GM12873 (cell line): Measurements from ENCODE around the gene OTUB1.

Experiments used
- TF ChIP-seq, protein P1 (sequence below): IDR thresholded peaks from 2 replicates; pipeline ENCODE4 v1.5.1; 2012; ENCODE audit warnings: low read depth, mild to moderate bottlenecking, moderate library complexity, low read length, control low read depth; ENCODE audit not compliant: insufficient read depth; ENCODE audit errors: missing control alignments

OTUB1 gene, protein sequence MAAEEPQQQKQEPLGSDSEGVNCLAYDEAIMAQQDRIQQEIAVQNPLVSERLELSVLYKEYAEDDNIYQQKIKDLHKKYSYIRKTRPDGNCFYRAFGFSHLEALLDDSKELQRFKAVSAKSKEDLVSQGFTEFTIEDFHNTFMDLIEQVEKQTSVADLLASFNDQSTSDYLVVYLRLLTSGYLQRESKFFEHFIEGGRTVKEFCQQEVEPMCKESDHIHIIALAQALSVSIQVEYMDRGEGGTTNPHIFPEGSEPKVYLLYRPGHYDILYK

DNA sequence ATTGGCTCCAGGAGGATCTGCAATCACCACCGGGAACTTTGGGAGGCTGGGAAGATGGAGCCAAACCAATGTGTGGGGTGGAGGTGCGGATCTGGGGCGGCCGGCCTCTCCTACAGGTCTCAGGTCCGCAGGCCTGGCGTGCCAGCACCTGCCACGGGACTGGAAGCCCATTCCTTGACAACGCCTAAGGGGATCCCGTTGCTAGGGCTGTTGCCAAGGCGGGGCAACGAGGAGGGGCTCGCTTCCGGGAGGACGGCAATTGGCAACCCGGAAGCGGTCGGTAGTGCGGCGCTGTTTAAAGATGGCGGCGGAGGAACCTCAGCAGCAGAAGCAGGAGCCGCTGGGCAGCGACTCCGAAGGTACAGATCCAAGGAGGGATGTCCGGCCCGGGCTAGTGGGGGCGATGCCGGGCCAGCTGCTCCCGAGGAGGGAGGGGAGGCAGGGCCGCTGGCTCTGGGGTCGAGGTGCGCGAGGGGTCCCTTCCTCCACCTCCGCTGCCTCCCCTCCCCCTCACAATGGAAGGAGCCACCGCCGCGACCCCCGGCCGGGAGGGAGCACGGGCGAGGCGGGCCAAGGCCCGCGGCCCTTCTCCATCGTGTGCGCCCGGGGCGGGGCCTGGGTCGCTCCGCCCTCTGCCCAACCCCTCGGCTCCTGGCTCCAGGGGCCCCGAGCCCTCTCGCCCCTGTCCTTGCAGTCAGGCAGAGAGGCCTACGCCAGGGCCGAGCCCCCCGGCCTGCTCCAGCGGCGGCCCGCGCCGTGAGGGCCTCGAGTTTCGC, at the start of gene OTUB1:
Gene OTUB1 (plus strand): TSS at position 283 of the 776 bp plus-strand sequence. CDS start 19 bp downstream, at position 302.
- TF ChIP-seq, protein P1, sequence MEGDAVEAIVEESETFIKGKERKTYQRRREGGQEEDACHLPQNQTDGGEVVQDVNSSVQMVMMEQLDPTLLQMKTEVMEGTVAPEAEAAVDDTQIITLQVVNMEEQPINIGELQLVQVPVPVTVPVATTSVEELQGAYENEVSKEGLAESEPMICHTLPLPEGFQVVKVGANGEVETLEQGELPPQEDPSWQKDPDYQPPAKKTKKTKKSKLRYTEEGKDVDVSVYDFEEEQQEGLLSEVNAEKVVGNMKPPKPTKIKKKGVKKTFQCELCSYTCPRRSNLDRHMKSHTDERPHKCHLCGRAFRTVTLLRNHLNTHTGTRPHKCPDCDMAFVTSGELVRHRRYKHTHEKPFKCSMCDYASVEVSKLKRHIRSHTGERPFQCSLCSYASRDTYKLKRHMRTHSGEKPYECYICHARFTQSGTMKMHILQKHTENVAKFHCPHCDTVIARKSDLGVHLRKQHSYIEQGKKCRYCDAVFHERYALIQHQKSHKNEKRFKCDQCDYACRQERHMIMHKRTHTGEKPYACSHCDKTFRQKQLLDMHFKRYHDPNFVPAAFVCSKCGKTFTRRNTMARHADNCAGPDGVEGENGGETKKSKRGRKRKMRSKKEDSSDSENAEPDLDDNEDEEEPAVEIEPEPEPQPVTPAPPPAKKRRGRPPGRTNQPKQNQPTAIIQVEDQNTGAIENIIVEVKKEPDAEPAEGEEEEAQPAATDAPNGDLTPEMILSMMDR, result no peak

- TF ChIP-seq, protein P1, result peak; percentile 7
Observed at GRCh38 chr11:63937713-63938478, 48.3 kb upstream of the OTUB1 start.

DNA sequence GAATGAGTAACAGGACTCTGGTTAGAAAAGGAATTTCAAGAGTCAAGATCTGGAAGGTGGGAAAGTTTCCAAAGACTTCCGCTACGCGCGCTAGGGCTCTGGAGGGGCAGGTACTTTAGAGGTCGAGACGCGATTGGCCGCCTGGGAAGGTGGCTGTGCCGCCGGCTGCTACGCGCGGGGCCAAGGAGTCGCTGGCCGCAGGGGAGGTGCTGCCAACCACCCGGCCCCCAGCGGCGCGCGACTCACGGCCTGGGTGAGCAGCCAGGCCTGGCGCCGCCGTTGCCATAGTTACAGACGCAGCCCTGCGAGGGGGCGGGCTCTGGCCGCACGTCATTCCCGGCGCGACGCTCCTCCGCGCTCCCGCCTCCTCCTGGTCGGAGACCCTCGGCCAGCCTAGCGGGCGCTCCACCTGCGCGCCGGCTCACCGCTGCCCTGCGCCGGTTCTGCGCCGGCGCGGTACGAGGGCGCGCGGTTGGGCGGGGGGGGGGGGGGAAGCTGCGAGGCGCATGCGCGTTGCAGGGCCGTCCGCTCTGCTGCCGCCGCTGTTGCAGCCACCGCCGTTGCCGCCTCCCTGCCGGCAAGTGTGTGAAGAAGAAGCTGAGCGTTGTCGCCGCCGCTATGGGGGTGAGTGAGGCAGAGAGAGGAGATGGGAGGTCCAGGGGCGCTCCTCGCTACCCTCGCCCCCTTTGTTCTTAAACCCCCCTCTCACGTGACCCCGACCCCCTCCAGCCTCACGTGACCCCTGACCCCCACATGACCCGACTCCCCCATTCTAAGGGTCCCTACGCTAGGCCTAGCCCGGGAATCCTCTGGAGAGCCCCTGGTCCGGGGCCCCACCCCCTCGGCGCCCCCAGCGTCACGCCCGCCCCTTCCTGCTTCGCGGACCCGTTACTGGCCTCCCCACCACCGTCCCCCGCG, 47.5 kb upstream of the OTUB1 start, which contains the start of gene NAA40:
Gene NAA40 (plus strand): TSS at position 524 of the 918 bp plus-strand sequence. CDS start 95 bp downstream, at position 619.
- TF ChIP-seq, protein P1, result peak; percentile 4

- TF ChIP-seq, protein P1, result no peak
Observed at GRCh38 chr11:63939397-63939891, 46.8 kb upstream of the OTUB1 start.

GRCh38 chr11:63940786-63941185, 45.5 kb upstream of the OTUB1 start:
- TF ChIP-seq, protein P1, result no peak

DNA sequence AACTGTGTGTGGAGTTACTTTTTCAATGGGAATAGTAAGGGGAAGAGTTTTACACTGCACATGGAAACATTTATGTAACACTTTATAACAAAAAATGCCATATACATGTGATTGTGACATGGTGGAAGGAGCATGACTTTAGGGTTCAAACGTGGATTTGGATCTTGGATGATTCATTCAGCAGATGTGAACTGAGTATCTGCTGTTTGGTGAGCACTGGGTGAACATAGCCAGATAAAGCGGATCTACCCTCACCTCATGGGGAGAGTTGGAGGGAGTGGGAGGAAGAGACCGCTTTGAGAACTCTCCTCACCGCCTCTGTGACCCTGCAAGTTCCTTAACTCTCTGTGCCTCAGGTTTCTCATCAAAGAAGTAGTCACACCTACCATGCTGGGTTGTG, 44.3 kb upstream of the OTUB1 start:
- TF ChIP-seq, protein P1, result no peak
